HepG2 (cell line): ENCODE measurements around the gene TNFAIP2. TPM values are rescaled to one million over a fixed set of nuclear protein-coding genes. Genes with fewer than 3 reads are reported as not detected.

Source experiments
- ATAC-seq: fragments of 200-7000 bp; cut with Tn5 transposase; 3 replicates; pipeline ENCODE4 v1.9.1; 2020; ENCODE audit warnings: mild to moderate bottlenecking, moderate library complexity
- BruUV-seq: library from RNA; stranded (reverse); fragments of 400-500 nt; replicated peaks from 2 replicates; lab custom pipeline; 2021; lab: Mats Ljungman, UMichigan
- CTCF ChIA-PET: fragments of 300-600 bp; formaldehyde crosslinking; extraction: SDS; loops from one replicate; lab custom pipeline; 2021; ENCODE audit warnings: low total read pairs, inconsistent platforms, low intra/inter-chr PET ratio; lab: Yijun Ruan, JAX
- POLR2A ChIA-PET: fragments of 350-600 bp; sonication (Branson Sonifier 250); formaldehyde crosslinking; loops from one replicate; lab custom pipeline; 2020; ENCODE audit warnings: antibody characterized with exemption, inconsistent platforms; lab: Yijun Ruan, JAX
- DNase-seq: peaks from one replicate; pipeline ENCODE4 v3.0.0-alpha.2; 2015; ENCODE audit warnings: low spot score
- FAIRE-seq: peaks from 3 replicates; lab custom pipeline; 2011; peaks lifted over from hg19 to GRCh38; lab: Jason Lieb, UNC
- H2AFZ ChIP-seq: one replicate; pipeline ENCODE4 v1.6.1; 2011; ENCODE audit warnings: low read length, inconsistent platforms
- H3K27ac ChIP-seq: fragments of 300-600 bp; 3 replicates; pipeline ENCODE4 v1.8.0; 2011; ENCODE audit warnings: mixed run types, mild to moderate bottlenecking, mixed read lengths, low read length, inconsistent platforms; ENCODE audit not compliant: insufficient read depth; ENCODE audit errors: extremely low read length
- H3K27me3 ChIP-seq, 2 experiments: fragments of 200-600 bp in 1 of 2; 2 replicates in 1 of 2; 3 replicates in 1 of 2; pipeline versions ENCODE4 v1.6.0 to v1.8.0; 2011; ENCODE audit warnings: low read length in 2 of 2, mild to moderate bottlenecking in 2 of 2, moderate library complexity in 2 of 2, inconsistent platforms in 1 of 2; ENCODE audit not compliant: insufficient read depth in 2 of 2, control insufficient read depth in 1 of 2
- H3K36me3 ChIP-seq, 2 experiments: fragments of 200-600 bp in 1 of 2; replicated peaks in 1 of 2; 2 replicates in 1 of 2; 3 replicates in 1 of 2; pipeline versions ENCODE4 v1.5.1 to v1.8.0; 2011; ENCODE audit warnings: low read length in 2 of 2, inconsistent platforms in 1 of 2; ENCODE audit not compliant: insufficient read depth in 2 of 2, control insufficient read depth in 1 of 2
- H3K4me1 ChIP-seq: 2 replicates; pipeline ENCODE4 v1.5.1; 2012; ENCODE audit warnings: low read length, inconsistent platforms; ENCODE audit not compliant: insufficient read depth
- H3K4me2 ChIP-seq: 2 replicates; pipeline ENCODE4 v1.6.0; 2011; ENCODE audit warnings: low read depth, low read length, inconsistent platforms
- H3K4me3 ChIP-seq, 3 experiments: fragments of 200-600 bp in 1 of 3; sonication (generic), shearing (Covaris generic) in 1 of 3; replicated peaks in 1 of 3; 2 replicates each; pipeline ENCODE4 v1.5.1; 2011 to 2016; ENCODE audit warnings: low read length in 3 of 3, inconsistent platforms in 2 of 3, low read depth in 2 of 3, mild to moderate bottlenecking in 2 of 3, control low read depth in 1 of 3, mixed read lengths in 1 of 3; ENCODE audit not compliant: insufficient read depth in 1 of 3
- H3K79me2 ChIP-seq: one replicate; pipeline ENCODE4 v1.6.1; 2011; ENCODE audit warnings: low read length, inconsistent platforms; ENCODE audit not compliant: insufficient read depth
- H3K9ac ChIP-seq: 2 replicates; pipeline ENCODE4 v1.6.0; 2011; ENCODE audit warnings: mild to moderate bottlenecking, low read depth, low read length, inconsistent platforms; ENCODE audit not compliant: insufficient read depth
- H3K9me3 ChIP-seq: 2 replicates; pipeline ENCODE4 v1.5.1; 2012; ENCODE audit warnings: mild to moderate bottlenecking, low read length
- H4K20me1 ChIP-seq: 2 replicates; pipeline ENCODE4 v1.6.0; 2011; ENCODE audit warnings: inconsistent platforms, mild to moderate bottlenecking, low read length, moderate library complexity; ENCODE audit not compliant: insufficient read depth
- NCOR1 ChIP-seq: fragments of 200-600 bp; sonication (generic); IDR thresholded peaks from 2 replicates; pipeline ENCODE4 v1.7.0; 2017; ENCODE audit warnings: antibody characterized with exemption, low read length, borderline replicate concordance
- SP5 ChIP-seq: IDR thresholded peaks from 2 replicates; pipeline ENCODE4 v1.6.1; 2016; ENCODE audit warnings: low read depth, borderline replicate concordance
- ZNF605 ChIP-seq: sonication (generic); formaldehyde crosslinking; IDR thresholded peaks from 2 replicates; pipeline ENCODE4 v1.8.0; 2022; ENCODE audit warnings: mild to moderate bottlenecking, missing genetic modification reagents
- ZNF687 ChIP-seq: sonication (generic); formaldehyde crosslinking; IDR thresholded peaks from 2 replicates; pipeline ENCODE4 v1.5.1; 2020; ENCODE audit warnings: mild to moderate bottlenecking, missing genetic modification reagents, moderate library complexity
- ZNF777 ChIP-seq: sonication (generic); formaldehyde crosslinking; IDR thresholded peaks from 2 replicates; pipeline ENCODE4 v1.4.0; 2020; ENCODE audit warnings: missing genetic modification reagents
- WGBS: methylation state at CpG from one replicate; pipeline ENCODE4 v1.1.6; 2017; ENCODE audit warnings: low lambda C conversion rate; 5-methylcytosine and 5-hydroxymethylcytosine counted together
- in situ Hi-C: cut with HindIII; loops from 2 replicates; pipeline ENCODE4 v1.10.0; 2017; ENCODE audit warnings: low pct_unique_long_range_greater_than_20kb; ENCODE audit not compliant: extremely low pct_ligation_motif_present
- intact Hi-C: fragments of 100-400 bp; cut with micrococcal nuclease; formaldehyde crosslinking; loops from one replicate; pipeline ENCODE4 v1.10.0; 2022; ENCODE audit not compliant: unreplicated experiment
- polyA plus RNA-seq, 8 experiments: library from polyadenylated mRNA; depleted of rRNA in 3 of 8; stranded (reverse) in 7 of 8; unstranded in 1 of 8; fragments of >200 nt; fragmentation: Illumina TruSeq in 4 of 8; extraction: Trizol in 4 of 8; gene quantifications; 2 replicates each; pipeline versions ENCODE4 v1.2.1 to v1.2.3, GENCODE V29; 2011 to 2016; ENCODE audit warnings: low read depth in 4 of 8, missing spikeins in 1 of 8, mixed read lengths in 1 of 8; ENCODE audit not compliant: insufficient read depth in 1 of 8
- total RNA-seq, 5 experiments: library from RNA; depleted of rRNA; stranded (reverse); fragments of >200 nt; fragmentation: Illumina TruSeq; extraction: Trizol; gene quantifications; 2 replicates each; pipeline ENCODE4 v1.2.3, GENCODE V29; 2016; ENCODE audit warnings: low read depth in 1 of 5
- TF ChIP-seq, protein P1 (sequence below): sonication (generic); formaldehyde crosslinking; IDR thresholded peaks from 2 replicates; pipeline ENCODE4 v1.4.0; 2020; ENCODE audit warnings: missing genetic modification reagents
- TF ChIP-seq, protein P2 (sequence below): sonication (generic); formaldehyde crosslinking; IDR thresholded peaks from 2 replicates; pipeline ENCODE4 v1.5.1; 2020; ENCODE audit warnings: mild to moderate bottlenecking, moderate library complexity, missing genetic modification reagents

TNFAIP2 gene
- total and polyA plus RNA-seq, 2 of the 13 experiments (the other 11 are each of a cell fraction or from before 2014, with no cell fraction given) = 0.46 to 1.5 TPM

DNA sequence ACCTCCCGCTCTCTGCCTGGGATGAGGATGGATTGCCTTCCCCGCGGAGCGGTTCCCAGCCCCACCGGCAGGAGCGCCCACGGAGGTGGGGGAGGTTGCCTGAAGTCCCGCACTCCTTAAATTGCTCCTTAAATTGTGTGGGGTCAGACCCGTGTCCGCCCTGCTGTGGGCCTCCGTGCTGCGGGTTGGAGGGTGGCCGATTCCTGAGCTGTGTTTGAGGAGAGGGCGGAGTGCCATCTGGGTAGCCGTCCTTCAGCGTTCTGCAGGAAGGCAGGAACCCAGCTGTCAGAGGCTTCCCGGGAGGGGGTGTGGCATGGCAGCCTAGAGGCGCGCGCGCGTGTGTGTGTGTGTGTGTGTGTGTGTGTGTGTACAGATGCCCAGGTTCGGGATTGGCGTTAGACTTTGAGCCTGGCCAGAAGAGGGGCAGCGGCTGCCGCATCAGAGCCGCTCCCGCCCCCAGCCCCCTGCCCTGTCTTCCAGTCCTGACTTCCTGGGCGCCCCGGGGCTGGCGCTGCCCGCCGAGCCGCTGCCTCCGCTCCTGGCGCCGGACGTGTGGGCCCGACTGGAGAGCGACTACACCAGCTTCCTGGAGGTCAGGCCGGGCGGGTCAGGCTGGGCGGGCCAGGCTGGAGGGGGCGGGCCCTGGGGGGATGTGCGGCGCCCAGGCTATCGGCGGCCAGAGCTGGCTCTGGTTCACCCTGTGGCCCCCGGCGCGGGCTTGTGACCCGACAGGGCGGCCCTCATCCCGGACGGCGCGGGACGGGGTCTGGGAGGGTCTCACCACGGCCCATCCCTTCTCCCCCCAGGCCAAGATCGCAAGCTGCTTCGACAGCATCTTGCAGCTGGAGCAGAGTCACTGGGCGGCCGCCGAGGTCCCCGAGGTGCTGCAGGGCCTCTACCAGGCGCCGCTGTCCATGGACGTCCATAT is 19.5 kb upstream of the TNFAIP2 start (continued):
- TF ChIP-seq SP5 (CRISPR knock-in tag) (no peak; the same call in 1 of the 2 replicates), ZNF605 (CRISPR knock-in tag) (peak; percentile 53), ZNF687 (peak; percentile 75)

DNA sequence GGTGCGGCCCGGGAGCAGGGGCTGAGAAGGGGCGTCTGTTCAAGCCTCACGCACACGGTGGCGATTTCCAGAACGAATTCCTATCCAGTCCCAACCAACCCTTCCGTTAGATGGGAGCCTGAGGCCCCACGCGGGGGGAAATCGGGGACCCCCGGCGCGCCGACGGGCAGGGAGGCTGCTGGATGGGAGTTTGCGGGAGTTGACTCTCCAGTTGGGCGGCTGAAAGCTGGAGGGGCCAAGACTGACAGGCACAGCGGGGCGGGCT is 18.9 kb upstream of the TNFAIP2 start:
- FAIRE-seq (no peak), ATAC-seq (no peak), DNase-seq (no peak)
- Histone ChIP-seq H3K79me2 (peaks cover 12% of the 10 kb centered on the region), H3K27me3 (no peaks in the 10 kb centered on the region), H3K9ac (peak overlapping the region; percentile 49), H3K4me1 (peaks cover 86% of the 10 kb centered on the region), H3K9me3 (no peaks in the 10 kb centered on the region), H2AFZ (no peak overlapping the region), H3K27ac (peak overlapping the region; percentile 76), H3K4me3 (peak overlapping the region; percentile 43 to 71 (median 61)), H3K4me2 (peak overlapping the region; percentile 84), H3K36me3 (peaks cover 5 to 6% of the 10 kb centered on the region in 2 experiments; a peak in 2 of 5 replicates), H4K20me1 (peaks cover 17% of the 10 kb centered on the region)
- BruUV-seq = no TSS peak
- in situ Hi-C loops (no loop called here), intact Hi-C loops (loop anchor here (5.0 kb wide), 1 partner anchor 83 kb away; no protein-coding TSS in a partner anchor)
- ChIA-PET POLR2A (interaction anchor here (0.9 to 4.1 kb wide), 15 partner anchors 9 to 250 kb away, joined by 3 to 39 read pairs (median 5); partner anchors contain the start of genes EIF5 and EXOC3L4), CTCF (interaction anchor here (0.7 to 2.1 kb wide), 4 partner anchors 23 to 188 kb away, joined by 3 to 8 read pairs (median 6); no protein-coding TSS in a partner anchor)
- WGBS = 4% methylated on average over 7 of the region's 20 CpGs
- TF ChIP-seq, protein P1, sequence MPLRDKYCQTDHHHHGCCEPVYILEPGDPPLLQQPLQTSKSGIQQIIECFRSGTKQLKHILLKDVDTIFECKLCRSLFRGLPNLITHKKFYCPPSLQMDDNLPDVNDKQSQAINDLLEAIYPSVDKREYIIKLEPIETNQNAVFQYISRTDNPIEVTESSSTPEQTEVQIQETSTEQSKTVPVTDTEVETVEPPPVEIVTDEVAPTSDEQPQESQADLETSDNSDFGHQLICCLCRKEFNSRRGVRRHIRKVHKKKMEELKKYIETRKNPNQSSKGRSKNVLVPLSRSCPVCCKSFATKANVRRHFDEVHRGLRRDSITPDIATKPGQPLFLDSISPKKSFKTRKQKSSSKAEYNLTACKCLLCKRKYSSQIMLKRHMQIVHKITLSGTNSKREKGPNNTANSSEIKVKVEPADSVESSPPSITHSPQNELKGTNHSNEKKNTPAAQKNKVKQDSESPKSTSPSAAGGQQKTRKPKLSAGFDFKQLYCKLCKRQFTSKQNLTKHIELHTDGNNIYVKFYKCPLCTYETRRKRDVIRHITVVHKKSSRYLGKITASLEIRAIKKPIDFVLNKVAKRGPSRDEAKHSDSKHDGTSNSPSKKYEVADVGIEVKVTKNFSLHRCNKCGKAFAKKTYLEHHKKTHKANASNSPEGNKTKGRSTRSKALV = 0 out of 2 replicates have a peak, but pooled peaks have one; percentile 3
- TF ChIP-seq, protein P2, sequence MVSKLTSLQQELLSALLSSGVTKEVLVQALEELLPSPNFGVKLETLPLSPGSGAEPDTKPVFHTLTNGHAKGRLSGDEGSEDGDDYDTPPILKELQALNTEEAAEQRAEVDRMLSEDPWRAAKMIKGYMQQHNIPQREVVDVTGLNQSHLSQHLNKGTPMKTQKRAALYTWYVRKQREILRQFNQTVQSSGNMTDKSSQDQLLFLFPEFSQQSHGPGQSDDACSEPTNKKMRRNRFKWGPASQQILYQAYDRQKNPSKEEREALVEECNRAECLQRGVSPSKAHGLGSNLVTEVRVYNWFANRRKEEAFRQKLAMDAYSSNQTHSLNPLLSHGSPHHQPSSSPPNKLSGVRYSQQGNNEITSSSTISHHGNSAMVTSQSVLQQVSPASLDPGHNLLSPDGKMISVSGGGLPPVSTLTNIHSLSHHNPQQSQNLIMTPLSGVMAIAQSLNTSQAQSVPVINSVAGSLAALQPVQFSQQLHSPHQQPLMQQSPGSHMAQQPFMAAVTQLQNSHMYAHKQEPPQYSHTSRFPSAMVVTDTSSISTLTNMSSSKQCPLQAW (CRISPR knock-in tag) = no peak
- TF ChIP-seq ZNF777 = 0 out of 2 replicates have a peak, but pooled peaks have one; percentile 9
- no peak for TF ChIP-seq NCOR1
